Fibroblast of skin of back (primary cell): ENCODE results near the gene SUPT6H.

Experiments
- DNase-seq: peaks from one replicate; pipeline ENCODE4 v3.0.0-alpha.2; 2013

SUPT6H gene

GRCh38 chr17:28737770-28738679 lies 76.0 kb downstream of the SUPT6H start:
- no peak for DNase-seq

- DNase-seq = no peak
Measured at GRCh38 chr17:28738680-28739384, 76.8 kb downstream of the SUPT6H start.

GRCh38 chr17:28740406-28741357 lies 78.7 kb downstream of the SUPT6H start:
- no peak for DNase-seq

DNA sequence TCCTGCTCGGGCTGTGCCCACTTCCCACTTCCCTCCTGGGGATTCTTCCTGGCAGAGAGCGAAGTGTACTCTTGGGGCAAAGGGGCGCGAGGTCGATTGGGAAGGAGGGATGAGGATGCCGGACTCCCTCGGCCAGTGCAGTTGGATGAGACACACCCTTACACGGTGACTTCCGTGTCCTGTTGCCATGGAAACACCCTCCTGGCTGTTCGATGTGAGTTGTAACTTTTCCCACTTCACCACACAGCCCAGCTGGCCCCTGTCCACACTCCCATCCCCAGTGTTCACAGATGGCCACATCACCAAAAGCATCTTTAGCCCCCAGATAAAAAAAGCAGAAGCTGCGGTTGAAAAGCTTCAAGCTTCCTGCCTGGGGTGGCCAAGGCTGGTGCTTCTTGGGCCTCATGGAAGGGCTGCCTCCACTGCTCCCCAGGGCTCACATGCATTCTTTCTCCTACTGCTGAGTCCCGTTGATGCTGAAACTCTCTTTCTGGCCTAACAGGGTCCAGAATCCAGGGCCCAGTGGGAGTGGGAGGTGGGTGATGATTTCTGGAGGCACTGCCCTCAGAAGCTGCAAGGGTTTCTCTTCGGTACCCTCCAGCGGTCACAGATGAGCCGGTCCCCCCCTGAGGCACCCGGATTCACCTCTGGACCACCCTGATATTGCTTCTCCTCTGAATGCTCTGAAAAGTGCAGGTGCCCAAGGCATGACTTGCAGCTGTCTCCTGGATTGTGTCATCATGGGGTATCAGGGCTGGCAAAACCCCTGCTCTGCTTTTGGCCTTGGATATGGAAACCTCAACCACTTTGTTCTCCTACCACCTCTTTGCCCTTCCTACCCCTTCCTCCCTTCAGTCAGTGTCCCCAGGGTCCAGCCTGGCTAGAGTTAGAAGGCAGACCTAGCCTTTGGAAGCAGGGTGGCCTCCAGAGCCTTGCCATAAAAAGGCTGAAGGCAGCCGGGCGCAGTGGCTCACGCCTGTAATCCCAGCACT lies 79.6 kb downstream of the SUPT6H start:
- DNase-seq = no peak

DNA sequence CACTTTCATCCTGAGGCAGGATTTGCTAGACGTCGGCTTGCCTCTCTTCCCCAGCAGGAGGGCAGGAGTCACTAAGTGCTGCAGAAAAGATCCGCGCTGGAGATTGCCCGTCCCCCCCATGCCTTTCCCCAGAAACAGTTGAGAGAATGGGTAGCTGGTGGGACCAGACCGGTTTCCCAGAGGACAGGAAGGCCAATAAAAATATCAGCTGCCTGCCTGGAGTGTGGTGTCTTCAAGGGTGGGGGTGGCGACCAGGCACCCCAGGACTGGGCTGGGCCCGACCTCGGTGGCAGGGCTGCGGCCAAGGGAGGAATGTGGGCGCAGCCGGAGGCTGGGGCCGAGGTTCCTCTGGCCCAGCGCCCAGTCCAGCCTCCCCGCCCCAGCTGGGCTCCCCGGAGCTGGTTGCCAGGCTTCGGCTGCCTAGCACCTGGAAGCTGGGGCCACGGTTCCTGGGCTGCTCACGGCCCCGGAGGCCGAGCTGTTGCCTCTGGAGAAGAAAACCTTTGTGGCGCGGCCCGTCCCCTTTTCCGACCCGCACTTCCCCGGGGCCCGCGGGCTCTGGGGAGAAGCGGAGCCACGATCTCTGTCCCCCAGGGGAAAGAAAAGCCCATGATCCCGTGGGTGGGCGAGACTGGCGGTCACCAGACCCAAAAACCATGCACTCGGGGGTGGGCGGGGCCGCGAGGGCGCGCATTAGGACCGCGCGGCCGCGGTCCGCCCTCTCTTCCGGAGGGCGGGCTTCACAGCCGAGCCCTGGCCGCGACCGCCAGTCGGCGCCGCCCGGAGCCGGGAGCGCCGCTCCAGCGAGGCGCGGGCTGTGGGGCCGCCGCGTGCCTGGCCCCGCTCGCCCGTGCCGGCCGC lies 81.5 kb downstream of the SUPT6H start, which contains the start of gene TRAF4:
TSS of gene TRAF4 (plus strand) at position 769 of the 861 bp plus-strand sequence. CDS start 102 bp downstream, outside the sequence.
- DNase-seq = peak; percentile 91

GRCh38 chr17:28744104-28744971 lies 82.3 kb downstream of the SUPT6H start:
- peak; percentile 66 for DNase-seq

- DNase-seq = peak; percentile 55
Measured at GRCh38 chr17:28744972-28745785, 83.2 kb downstream of the SUPT6H start.

- DNase-seq = no peak
Measured at GRCh38 chr17:28745786-28746411, 83.9 kb downstream of the SUPT6H start.

GRCh38 chr17:28746611-28747050 lies 84.6 kb downstream of the SUPT6H start:
- no peak for DNase-seq

- no peak for DNase-seq
Measured at GRCh38 chr17:28747051-28747691, 85.2 kb downstream of the SUPT6H start.

DNA sequence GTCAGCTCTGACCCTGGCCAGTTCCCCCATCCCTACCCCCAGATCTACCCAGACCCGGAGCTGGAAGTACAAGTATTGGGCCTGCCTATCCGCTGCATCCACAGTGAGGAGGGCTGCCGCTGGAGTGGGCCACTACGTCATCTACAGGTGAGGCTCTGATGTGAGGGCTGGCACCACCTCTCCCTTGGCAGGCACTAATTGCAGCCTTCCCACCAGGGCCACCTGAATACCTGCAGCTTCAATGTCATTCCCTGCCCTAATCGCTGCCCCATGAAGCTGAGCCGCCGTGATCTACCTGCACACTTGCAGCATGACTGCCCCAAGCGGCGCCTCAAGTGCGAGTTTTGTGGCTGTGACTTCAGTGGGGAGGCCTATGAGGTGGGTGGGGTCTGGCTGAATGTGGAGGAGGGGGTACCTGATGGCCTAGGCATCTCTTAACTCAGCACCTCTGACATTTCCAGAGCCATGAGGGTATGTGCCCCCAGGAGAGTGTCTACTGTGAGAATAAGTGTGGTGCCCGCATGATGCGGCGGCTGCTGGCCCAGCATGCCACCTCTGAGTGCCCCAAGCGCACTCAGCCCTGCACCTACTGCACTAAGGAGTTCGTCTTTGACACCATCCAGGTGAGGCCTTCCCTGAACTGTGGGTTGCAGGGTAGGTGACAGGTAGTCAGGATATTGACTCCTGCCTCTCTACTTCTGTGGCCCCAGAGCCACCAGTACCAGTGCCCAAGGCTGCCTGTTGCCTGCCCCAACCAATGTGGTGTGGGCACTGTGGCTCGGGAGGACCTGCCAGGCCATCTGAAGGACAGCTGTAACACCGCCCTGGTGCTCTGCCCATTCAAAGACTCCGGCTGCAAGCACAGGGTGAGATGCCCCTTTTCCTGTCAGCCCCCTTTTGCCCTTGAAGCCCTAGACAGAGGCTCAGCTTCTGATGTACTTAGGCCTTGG lies 86.1 kb downstream of the SUPT6H start:
- no peak for DNase-seq

DNA sequence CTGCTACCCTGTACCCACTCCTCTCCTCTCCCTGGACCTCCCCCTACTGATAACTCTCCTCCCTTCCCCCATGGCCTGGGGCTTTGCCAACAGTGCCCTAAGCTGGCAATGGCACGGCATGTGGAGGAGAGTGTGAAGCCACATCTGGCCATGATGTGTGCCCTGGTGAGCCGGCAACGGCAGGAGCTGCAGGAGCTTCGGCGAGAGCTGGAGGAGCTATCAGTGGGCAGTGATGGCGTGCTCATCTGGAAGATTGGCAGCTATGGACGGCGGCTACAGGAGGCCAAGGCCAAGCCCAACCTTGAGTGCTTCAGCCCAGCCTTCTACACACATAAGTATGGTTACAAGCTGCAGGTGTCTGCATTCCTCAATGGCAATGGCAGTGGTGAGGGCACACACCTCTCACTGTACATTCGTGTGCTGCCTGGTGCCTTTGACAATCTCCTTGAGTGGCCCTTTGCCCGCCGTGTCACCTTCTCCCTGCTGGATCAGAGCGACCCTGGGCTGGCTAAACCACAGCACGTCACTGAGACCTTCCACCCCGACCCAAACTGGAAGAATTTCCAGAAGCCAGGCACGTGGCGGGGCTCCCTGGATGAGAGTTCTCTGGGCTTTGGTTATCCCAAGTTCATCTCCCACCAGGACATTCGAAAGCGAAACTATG lies 87.0 kb downstream of the SUPT6H start:
- no peak for DNase-seq

GRCh38 chr17:28749516-28750177 lies 87.6 kb downstream of the SUPT6H start:
- no peak for DNase-seq

- peak; percentile 88 for DNase-seq
Measured at GRCh38 chr17:28750178-28751047, 88.4 kb downstream of the SUPT6H start.
